HFF-Myc (cell line): ENCODE measurements around the gene NRGN.

Experiments
- DNase-seq: peaks from one replicate; pipeline ENCODE4 v3.0.0-alpha.2; 2011; ENCODE audit warnings: low read depth; ENCODE audit errors: extremely low read depth
- H3K4me3 ChIP-seq: replicated peaks from 2 replicates; pipeline ENCODE4 v1.5.1; 2011; ENCODE audit warnings: low read depth, mild to moderate bottlenecking, control low read depth, low read length
- CTCF ChIP-seq: IDR thresholded peaks from 2 replicates; pipeline ENCODE4 v1.5.1; 2012; ENCODE audit warnings: mild to moderate bottlenecking, low read depth, low read length, control low read depth; ENCODE audit errors: missing control alignments

NRGN gene

GRCh38 chr11:124725719-124726105 lies 14.0 kb upstream of the NRGN start:
- DNase-seq: no peak
- no peak overlapping the region for H3K4me3 ChIP-seq
- TF ChIP-seq CTCF: no peak

DNA sequence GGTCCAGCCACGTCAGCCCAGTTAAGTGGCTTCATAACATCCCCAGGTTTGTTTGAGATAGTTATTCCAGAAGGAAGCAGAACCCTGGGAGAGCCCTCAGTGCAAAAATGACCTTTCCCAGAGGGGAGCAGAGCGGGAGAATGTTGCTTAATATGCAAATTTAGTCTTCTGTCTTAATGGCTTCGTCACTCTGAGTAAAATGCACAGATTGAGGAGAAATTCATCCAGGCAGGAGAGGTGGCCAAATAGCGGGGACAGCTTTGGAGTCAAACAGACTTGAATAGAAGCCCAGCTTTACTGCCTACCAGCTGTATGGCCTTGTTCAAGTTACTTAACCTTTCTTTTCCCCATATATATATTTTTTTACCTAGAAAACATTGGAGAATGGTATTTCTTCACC lies 12.3 kb upstream of the NRGN start:
- no peak overlapping the region for H3K4me3 ChIP-seq
- no peak for DNase-seq
- no peak for TF ChIP-seq CTCF

DNA sequence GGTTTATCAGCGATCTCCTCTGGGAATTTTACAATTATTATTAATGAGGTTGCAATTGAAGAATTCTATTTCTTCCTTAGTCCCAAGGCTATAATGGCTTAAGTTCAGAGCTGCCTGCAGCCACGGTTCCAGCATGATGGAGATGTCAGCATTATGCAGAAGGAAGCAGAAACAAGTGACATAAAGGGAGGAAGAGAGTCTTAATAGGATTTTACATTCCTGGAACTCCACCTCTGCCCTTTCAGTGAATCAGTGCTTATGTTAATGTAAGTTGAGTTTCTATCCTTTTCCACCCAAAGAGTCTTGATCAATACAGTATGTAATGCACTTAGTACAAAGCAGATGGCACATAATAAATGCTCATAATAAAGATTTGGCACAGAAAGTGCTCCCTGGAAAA lies 11.6 kb upstream of the NRGN start:
- DNase-seq: no peak
- H3K4me3 ChIP-seq: no peak overlapping the region
- TF ChIP-seq CTCF: no peak

- H3K4me3 ChIP-seq: no peak overlapping the region
- no peak for TF ChIP-seq CTCF
- DNase-seq: no peak
These were observed 10.2 kb upstream of the NRGN start for GRCh38 chr11:124729571-124729970.

- H3K4me3 ChIP-seq: no peak overlapping the region
- TF ChIP-seq CTCF: no peak
- DNase-seq: no peak
These were observed 7.5 kb upstream of the NRGN start for GRCh38 chr11:124732230-124732629.

DNA sequence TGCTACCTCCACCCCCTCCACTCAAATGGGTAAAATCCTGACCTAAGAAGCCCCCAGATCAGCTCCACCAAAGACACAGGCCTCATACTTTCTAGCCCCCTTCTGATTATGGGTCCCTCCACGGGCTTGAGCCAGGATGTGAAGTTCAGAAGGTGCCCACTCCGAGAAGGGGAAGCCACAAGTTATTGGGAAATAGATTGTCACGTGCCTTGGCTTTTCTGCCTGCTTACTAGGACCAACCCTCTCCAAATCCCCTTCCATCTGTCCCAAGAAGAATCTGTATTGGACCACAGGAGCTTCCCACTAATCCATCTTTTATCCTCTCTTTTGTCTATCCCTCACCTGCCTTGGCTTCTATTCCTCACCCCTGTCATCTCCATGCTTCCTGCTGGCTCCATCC lies 3.0 kb upstream of the NRGN start:
- no peak overlapping the region for H3K4me3 ChIP-seq
- DNase-seq: no peak
- TF ChIP-seq CTCF: no peak

DNA sequence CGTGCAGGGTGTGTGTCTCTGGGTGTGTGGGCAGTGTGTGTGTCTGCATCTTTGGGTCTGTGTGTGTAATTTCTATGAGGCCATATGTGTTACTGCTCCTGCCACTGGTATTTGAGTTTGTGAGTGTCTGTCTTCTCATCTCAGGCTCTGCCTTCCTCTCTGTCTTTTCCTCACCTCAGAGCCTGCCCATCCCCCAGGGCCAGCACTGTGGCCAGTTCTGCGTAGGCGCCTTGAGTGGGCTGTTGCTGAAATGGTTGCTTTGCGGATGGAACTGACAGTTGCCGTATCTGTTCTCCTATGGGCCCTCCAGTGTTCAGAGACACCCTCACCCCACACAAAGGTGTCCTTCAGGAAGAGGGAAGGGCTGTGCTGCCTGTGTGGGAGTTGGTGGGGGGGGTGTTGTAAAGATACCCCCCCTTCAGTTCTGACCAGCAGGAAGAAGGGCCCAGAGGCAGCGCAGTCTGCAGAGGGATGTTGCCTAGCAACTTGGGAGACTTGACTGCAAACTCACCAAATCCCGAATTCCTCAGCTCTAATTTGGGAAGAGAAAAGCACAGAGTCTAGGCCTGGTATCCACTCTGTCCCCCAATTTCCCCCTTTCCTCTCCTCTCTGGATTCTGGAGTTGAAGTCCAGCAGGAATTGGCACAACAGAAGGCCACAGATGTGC lies 2.0 kb upstream of the NRGN start:
- no peak overlapping the region for H3K4me3 ChIP-seq
- DNase-seq: no peak
- no peak for TF ChIP-seq CTCF
